ENCODE measurements around the gene CDC5L.

Gene CDC5L

GRCh38 chr6:44373051-44373450 lies 14.5 kb upstream of the CDC5L start:
- no peak for DNase-seq (ENCODE audit: low read depth in 1 of 2, low spot score in 1 of 2)

GRCh38 chr6:44373787-44374186 lies 13.7 kb upstream of the CDC5L start:
- no peak for DNase-seq (ENCODE audit: low read depth in 1 of 2, low spot score in 1 of 2)

DNA sequence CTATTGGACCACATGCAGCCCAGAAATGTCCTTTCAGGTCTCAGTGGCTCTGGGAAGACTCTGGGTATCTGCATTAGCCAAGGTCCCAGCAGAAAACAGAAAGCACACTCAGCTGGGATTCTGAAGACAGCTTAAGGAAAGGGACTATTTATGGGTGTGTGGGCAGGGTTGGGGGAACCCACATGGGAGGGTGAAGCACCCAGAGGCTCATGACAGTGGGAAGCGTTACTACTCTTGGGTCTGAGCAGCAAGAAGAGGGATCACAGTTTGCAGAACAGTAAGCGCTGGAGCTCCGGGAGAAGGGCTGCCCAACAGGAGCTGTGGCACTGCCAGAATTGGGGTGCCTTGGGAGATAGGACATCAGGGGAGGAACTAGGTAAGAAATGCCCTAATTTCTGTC lies 12.4 kb upstream of the CDC5L start:
- no peak for DNase-seq (ENCODE audit: low read depth in 1 of 2, low spot score in 1 of 2)

DNA sequence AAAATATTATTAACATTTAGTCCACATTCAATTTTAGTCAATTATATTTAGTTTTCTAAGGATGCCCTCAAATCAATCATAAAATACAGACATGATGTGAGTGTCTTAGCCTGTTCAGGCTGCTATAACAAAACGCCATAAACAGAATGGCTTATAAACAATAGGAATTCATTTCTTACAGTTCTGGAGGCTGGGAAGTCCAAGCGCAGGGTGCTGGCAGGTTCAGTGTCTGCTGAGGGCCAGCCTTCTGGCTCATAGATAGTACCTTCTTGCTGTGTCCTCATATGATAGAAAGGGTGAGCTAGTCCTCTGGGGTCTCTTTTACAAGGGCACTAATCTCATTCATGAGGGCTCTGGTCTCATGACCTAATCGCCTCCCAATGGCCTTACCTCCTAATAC lies 10.0 kb upstream of the CDC5L start:
- no peak for DNase-seq (ENCODE audit: low read depth in 1 of 2, low spot score in 1 of 2)

- no peak for DNase-seq (ENCODE audit: low read depth in 1 of 2, low spot score in 1 of 2)
Measured at GRCh38 chr6:44377971-44378370, 9.5 kb upstream of the CDC5L start.

- no peak for DNase-seq (ENCODE audit: low read depth in 1 of 2, low spot score in 1 of 2)
Measured at GRCh38 chr6:44381739-44382138, 5.8 kb upstream of the CDC5L start.

DNA sequence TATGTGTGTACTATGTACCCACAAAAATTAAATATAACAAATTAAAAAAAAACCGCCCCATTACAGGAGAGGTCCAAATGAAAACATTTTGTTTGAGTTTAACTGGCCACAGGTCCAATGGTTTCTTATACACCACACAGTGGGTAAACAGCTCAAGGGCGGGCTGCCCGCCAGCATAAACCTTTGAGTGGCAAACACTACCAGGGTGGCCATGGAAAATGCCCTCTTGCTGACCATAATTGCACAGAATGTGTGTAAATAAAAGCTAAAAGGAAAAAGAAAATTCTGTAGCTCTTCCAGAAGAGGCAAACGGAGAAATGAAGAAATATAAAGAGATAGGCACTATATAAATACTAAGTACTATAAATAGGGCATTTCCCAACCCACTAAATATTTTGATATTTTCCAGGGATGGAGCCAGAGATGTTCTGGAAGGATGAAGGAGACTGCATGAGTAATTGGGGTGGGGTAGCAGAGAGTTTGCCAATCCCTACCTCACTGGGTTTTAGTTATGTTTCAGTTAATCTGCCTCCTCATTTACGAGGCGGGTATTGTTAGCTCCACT lies 1.1 kb upstream of the CDC5L start:
- DNase-seq (ENCODE audit: low read depth in 1 of 2, low spot score in 1 of 2), result no peak

GRCh38 chr6:44386929-44387345 lies 569 bp upstream of the CDC5L start:
- DNase-seq (ENCODE audit: low read depth in 1 of 2, low spot score in 1 of 2), result no peak

DNA sequence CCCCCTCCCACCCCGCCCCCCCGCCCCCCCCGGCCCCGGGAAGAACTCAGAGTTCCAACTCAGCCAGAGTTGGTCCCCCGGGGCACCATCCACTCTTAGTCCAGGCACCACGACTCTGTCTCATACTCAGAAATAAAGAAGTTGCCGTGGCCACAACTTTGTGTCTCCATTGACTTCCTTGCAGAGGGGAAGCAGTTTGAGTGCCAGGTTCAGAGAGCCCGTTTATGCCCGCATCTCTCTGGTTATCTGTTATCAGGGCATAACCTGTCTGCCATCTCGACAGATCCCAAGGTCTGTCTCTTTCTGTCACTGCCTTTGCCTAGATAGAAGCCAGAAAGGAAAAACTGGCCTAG lies 605 bp downstream of the CDC5L start:
- peak in 1 of 2 donors; percentile 4 for DNase-seq (ENCODE audit: low read depth in 1 of 2, low spot score in 1 of 2)

DNA sequence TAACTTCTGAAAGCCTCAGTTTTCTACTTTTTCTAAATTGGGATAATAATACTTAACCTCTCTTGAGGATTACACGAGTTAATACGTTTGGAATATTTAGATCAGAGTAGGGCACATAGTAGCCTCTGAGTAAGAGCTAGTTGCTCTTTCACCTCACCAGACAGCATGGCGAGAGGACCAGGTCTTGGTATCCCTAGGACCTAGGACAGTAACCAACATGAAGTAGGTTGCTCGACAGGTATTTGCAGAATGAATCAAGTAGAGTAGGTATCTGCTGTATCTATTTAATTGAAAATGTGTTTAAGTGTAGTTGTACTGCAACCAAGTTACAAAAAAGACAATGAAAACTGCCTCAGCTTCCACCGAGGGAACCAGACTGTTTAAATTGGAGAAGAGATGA lies 1.4 kb downstream of the CDC5L start:
- DNase-seq (ENCODE audit: low read depth in 1 of 2, low spot score in 1 of 2), result no peak

DNA sequence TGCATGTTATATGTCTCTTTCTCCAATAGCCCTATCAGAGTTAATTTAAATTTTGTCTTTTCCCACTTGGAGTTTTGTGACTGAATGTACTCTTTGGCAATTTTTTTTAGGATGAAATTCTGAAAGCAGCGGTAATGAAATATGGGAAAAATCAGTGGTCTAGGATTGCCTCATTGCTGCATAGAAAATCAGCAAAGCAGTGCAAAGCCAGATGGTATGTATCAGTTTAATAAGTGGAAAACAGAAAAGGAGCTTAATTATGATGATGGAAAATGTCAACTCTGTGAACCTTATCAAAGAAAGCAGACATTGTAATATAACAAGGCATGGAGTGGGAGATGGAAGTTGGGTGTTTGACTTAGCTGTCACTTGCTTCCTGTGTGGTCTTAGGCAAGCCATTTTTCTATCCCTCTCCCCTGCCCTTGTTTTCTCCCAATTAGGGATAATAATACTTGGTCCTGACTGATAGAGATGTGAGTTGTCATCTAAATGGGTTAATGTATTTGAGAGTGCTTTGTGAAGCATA lies 2.7 kb downstream of the CDC5L start:
- no peak for DNase-seq (ENCODE audit: low read depth in 1 of 2, low spot score in 1 of 2)

GRCh38 chr6:44395501-44395900 lies 8.0 kb downstream of the CDC5L start:
- DNase-seq (ENCODE audit: low read depth in 1 of 2, low spot score in 1 of 2), result no peak

DNA sequence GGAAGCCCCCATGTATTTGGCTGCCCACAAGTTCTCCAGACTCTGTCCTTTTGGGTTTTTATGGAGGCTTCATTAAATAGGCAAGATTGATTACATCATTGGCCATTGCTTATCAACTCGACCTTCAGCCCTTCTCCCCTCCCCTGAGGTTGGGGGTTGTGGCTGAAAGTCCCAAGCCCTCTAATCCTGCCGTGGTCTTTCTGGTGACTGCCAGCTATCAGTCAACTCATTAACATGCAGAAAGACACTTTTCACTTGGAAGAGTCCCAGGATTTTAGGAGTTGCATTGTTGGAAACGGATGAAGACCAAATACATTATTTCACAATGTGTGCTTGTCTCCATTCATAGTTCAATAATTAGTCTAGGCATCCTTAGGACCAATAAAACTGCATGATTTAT lies 9.5 kb downstream of the CDC5L start:
- no peak for DNase-seq (ENCODE audit: low read depth in 1 of 2, low spot score in 1 of 2)

- DNase-seq (ENCODE audit: low read depth in 1 of 2, low spot score in 1 of 2), result no peak
Measured at GRCh38 chr6:44397424-44398164, 10.1 kb downstream of the CDC5L start.

GRCh38 chr6:44399991-44400390 lies 12.5 kb downstream of the CDC5L start:
- no peak for DNase-seq (ENCODE audit: low read depth in 1 of 2, low spot score in 1 of 2)

DNA sequence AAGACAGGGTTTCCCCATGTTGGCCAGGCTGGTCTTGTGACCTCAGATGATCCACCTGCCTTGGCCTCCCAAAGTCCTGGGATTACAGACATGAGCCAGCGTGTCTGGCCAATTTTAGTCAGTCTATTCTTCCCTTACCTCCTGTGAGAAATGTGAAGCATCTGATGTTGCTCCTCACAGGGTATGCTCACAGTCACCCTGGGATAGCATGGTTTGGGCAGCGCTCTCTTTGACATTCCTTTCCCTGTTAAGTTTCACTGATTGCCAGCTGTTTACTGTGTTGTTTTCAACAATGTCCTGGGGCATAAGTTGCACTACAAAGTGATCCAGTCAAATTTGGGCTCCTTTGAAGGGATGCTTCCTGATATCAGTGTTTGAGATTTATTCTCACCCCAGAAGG lies 13.1 kb downstream of the CDC5L start:
- no peak for DNase-seq (ENCODE audit: low read depth in 1 of 2, low spot score in 1 of 2)

DNA sequence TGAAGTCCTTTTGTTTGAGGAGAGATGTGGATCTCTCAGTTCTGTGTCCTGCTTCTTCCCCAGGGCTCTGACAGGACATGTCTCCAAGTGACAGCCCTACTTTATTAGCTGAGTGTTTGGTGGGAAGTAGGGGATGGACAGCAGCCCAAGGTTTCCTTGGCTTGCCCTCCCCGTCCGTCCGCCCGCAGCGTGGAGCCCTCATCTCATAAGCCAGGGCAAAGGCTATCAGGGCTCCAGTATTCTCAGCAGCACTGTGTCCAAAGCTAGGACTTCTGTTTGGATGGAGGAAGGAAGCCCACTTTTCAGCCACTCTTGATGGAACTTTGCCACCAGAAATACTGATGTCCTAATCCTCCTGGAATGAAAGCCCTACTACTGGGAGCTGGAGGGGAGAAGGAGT lies 13.6 kb downstream of the CDC5L start:
- no peak for DNase-seq (ENCODE audit: low read depth in 1 of 2, low spot score in 1 of 2)

DNA sequence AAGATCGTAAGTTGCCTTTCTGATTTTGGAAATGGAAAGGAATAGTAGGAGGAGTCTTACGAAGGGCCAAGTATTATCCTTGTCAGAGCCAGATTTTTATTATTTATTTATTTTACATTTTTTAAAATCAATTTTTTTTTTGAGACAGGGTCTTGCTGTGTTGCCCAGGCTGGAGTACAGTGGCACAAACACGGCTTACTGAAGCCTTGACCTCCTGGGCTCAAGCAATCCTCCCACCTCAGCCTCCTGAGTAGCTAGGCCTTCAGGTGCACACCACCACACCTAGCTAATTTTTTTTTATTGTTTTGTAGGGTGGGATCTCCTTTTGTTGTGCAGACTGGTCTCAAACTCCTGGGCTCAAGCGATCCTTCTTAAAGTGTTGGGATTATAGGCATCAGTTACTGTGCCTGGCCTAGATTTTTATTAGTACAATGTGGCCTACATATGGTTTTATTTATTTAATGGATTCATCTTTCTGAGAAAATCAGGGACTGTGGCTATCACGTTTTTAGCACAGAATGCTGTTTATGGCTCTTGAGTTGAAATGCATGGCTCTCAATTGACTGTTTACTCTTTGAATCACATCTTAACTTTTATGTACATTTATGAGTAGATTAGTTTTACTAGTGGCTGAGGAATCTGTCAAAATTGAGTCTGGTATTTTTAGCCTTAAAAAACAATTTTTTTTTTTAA lies 16.7 kb downstream of the CDC5L start:
- DNase-seq (ENCODE audit: low read depth in 1 of 2, low spot score in 1 of 2), result no peak

GRCh38 chr6:44404715-44405099 lies 17.2 kb downstream of the CDC5L start:
- no peak for DNase-seq (ENCODE audit: low read depth in 1 of 2, low spot score in 1 of 2)

GRCh38 chr6:44407951-44408670 lies 20.6 kb downstream of the CDC5L start:
- no peak for DNase-seq (ENCODE audit: low read depth in 1 of 2, low spot score in 1 of 2)

DNA sequence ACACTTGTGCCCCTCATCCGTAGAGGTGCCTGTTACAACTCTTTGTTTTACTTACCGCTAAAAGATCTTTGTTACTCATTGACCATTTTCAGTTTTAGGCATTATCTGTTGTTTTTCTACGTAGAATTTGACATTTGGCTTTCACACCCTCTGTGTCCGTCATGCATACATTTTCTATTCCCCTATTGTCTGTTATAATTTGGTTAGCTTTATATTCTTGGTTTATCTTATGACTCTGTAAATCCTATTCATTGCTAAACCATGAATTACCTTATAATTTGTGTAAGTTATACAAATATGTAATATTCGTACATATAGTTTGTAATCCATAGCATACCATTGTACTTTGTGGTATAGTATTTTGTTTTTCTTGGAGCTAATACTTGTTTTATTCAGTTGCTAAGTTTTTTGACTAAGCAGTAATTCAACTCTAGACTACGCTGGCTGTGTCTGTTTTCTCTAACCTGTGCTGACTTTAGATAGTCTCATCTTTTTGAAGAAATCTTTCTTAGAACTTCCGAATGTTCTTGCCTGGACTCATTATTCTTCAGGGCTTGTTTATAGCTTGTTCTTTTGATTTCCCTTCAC lies 21.8 kb downstream of the CDC5L start:
- DNase-seq (ENCODE audit: low read depth in 1 of 2, low spot score in 1 of 2), result no peak
